ENCODE data around the gene TSPAN18. TPM values are rescaled to one million over a fixed set of nuclear protein-coding genes. Genes with fewer than 3 reads are reported as not detected.

TSPAN18 gene
- total RNA-seq, 4 donors from 2014 or later: 0.34 to 11.5 (median 2.7) TPM

DNA sequence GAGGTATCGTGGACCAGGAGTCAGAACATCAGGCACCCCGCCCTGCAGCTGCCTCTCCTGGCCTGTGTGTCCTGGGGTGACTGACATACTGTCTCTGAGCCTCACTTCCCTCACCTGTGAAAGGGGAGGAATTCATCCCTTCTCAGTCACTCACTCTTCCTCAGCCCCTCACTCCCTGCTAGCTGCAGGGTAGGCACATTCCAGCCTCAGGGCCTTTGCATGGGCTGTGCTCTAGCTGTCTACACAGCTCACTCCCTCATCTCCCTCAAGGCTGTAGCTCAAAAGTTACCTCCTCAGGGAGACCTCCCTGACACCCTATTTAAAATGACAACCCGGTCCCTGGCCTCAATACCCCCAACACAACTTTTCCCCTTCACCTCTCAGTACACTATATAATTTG is 221.4 kb downstream of the TSPAN18 start:
- TF ChIP-seq, protein P1, sequence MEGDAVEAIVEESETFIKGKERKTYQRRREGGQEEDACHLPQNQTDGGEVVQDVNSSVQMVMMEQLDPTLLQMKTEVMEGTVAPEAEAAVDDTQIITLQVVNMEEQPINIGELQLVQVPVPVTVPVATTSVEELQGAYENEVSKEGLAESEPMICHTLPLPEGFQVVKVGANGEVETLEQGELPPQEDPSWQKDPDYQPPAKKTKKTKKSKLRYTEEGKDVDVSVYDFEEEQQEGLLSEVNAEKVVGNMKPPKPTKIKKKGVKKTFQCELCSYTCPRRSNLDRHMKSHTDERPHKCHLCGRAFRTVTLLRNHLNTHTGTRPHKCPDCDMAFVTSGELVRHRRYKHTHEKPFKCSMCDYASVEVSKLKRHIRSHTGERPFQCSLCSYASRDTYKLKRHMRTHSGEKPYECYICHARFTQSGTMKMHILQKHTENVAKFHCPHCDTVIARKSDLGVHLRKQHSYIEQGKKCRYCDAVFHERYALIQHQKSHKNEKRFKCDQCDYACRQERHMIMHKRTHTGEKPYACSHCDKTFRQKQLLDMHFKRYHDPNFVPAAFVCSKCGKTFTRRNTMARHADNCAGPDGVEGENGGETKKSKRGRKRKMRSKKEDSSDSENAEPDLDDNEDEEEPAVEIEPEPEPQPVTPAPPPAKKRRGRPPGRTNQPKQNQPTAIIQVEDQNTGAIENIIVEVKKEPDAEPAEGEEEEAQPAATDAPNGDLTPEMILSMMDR (IDR thresholded peaks at IDR 0.05; ENCODE audit: low read depth): no peak

DNA sequence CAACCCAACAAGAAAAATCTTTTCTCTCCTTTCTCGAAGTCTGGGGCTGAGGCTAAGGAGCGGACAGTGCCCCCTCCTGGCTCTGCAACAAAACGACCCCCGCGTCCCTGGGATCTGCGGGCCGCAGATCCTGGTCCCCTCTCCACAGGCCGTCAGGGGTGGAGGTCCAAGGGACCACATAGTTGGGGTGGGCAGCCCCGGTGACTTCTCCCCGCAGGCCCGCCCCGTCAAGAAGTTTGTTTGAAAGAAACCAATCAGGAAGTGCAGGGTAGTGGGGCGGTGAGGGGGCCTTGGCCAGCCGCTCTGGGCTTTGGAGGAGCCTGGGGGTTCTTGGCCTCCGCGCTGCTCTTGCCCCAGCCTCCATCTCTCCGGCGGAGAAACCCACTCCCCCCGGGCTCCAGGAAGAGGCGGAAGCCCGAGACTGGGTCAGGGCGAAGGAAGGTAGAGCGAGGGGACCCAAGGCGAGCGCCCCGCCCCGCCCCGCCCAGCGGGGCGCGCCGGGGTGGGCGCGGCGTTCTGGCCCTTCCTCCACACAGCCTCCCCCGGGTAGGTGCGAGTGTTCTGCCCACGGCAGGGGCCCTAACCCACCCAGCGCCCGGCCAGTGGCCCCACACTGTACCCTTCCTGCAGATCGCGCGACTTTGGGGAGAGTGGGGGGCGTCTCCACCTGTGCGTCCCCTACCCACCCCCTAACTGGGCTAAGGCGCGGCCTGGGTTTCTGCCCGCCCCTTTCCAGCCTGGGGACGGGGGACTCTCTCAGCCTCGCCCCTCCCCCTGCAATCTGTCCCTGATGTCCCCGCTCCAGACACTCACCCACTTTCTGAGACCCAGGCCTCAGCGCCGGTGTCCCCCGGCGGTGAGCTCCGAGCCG is 222.6 kb downstream of the TSPAN18 start:
- TF ChIP-seq, protein P1 (IDR thresholded peaks at IDR 0.05; ENCODE audit: low read depth): no peak

DNA sequence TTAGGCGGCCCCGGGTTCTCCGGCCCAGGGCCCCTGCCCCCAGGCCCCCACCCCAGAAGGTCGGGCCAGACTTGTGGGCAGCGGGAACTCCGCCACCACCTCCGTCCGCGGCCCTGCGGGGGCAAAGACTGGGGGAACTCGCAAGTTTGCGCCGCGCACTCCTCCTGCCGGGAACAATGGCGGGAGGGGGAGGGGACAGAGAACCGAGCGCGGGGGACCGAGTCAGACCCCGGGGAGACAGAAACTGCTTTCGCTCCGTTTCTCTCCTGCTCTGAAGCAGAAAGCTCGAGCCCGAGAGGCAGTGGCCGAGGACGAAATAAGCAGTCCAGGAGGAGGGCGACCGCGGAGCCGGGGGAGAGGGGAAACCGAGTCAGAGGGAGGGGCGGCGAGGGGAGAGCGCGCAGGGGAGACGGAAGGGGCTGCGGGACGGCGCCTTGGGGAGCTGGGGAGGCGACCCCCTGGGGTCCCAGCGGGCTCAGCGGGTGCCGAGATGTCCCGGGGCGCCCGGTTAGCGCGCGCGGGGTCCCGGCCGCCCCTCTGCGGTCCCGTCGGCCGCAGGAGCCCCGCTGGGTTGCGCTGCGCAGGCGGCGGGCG is 223.4 kb downstream of the TSPAN18 start:
- TF ChIP-seq, protein P1 (IDR thresholded peaks at IDR 0.05; ENCODE audit: low read depth): no peak

- TF ChIP-seq, protein P1 (IDR thresholded peaks at IDR 0.05; ENCODE audit: low read depth): no peak
These were observed 224.1 kb downstream of the TSPAN18 start, which contains the start of gene TP53I11 for GRCh38 chr11:44950625-44951476. TP53I11 (minus strand) TSS chr11:44950883; CDS start chr11:44938335, 12,548 bp downstream.

DNA sequence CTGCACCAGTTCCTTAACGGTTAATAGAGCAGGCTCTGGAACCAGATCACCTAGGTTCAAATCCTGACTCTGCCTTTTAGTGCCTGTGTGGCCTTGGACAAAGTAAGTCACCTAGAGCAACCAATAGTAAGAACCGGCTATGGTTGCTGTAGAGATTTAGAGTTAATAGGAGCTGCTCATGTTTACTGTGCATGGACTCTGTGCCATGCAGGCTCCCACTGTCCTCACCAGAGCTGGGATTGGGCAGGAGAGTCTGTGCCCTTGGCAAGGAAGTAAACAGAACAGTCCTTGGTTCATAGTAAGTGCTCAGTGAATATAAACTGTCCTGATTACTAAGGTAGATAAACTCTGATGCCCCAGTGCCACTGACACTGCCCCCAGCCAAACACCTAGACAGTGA is 225.3 kb downstream of the TSPAN18 start:
- TF ChIP-seq, protein P1 (IDR thresholded peaks at IDR 0.05; ENCODE audit: low read depth): no peak

- TF ChIP-seq, protein P1 (IDR thresholded peaks at IDR 0.05; ENCODE audit: low read depth): no peak
These were observed 225.9 kb downstream of the TSPAN18 start for GRCh38 chr11:44952500-44953260.
